ENCODE data around the gene CSTF1.

CSTF1 gene

GRCh38 chr20:56392132-56392880 lies at the start of gene CSTF1, which contains the start of gene AURKA:
Gene CSTF1 (plus strand): TSS chr20:56392645. CDS start chr20:56395553, 2,908 bp downstream.
Gene AURKA (minus strand): TSS chr20:56392215. CDS start chr20:56388197, 4,018 bp downstream.
- peak; percentile 98 for DNase-seq (ENCODE audit: low read depth in 2 of 2)

- no peak for DNase-seq (ENCODE audit: low read depth in 2 of 2)
Measured at GRCh38 chr20:56342783-56343182, 49.7 kb upstream of the CSTF1 start.

- no peak for DNase-seq (ENCODE audit: low read depth in 2 of 2)
Measured at GRCh38 chr20:56343861-56344381, 48.5 kb upstream of the CSTF1 start.

- DNase-seq (ENCODE audit: low read depth in 2 of 2) = no peak
Measured at GRCh38 chr20:56345911-56346310, 46.5 kb upstream of the CSTF1 start.

GRCh38 chr20:56347628-56348304 lies 44.7 kb upstream of the CSTF1 start:
- DNase-seq (ENCODE audit: low read depth in 2 of 2) = no peak

- DNase-seq (ENCODE audit: low read depth in 2 of 2) = no peak
Measured at GRCh38 chr20:56348305-56348693, 44.1 kb upstream of the CSTF1 start.

- DNase-seq (ENCODE audit: low read depth in 2 of 2) = no peak
Measured at GRCh38 chr20:56348746-56349145, 43.7 kb upstream of the CSTF1 start.

- no peak for DNase-seq (ENCODE audit: low read depth in 2 of 2)
Measured at GRCh38 chr20:56350842-56351241, 41.6 kb upstream of the CSTF1 start.

- peak in 1 of 2 experiments; percentile 16 for DNase-seq (ENCODE audit: low read depth in 2 of 2)
Measured at GRCh38 chr20:56352345-56353055, 39.9 kb upstream of the CSTF1 start.

GRCh38 chr20:56353356-56353755 lies 39.1 kb upstream of the CSTF1 start:
- no peak for DNase-seq (ENCODE audit: low read depth in 2 of 2)

GRCh38 chr20:56358070-56358469 lies 34.4 kb upstream of the CSTF1 start:
- no peak for DNase-seq (ENCODE audit: low read depth in 2 of 2)

GRCh38 chr20:56358600-56359211 lies 33.7 kb upstream of the CSTF1 start, which contains the start of gene FAM210B:
Gene FAM210B (plus strand): TSS chr20:56358974. CDS start chr20:56359006, 32 bp downstream.
- DNase-seq (ENCODE audit: low read depth in 2 of 2) = peak; percentile 72 to 75

- no peak for DNase-seq (ENCODE audit: low read depth in 2 of 2)
Measured at GRCh38 chr20:56359212-56360132, 33.0 kb upstream of the CSTF1 start.

- no peak for DNase-seq (ENCODE audit: low read depth in 2 of 2)
Measured at GRCh38 chr20:56360133-56360907, 32.1 kb upstream of the CSTF1 start.

GRCh38 chr20:56360908-56361205 lies 31.6 kb upstream of the CSTF1 start:
- no peak for DNase-seq (ENCODE audit: low read depth in 2 of 2)

- no peak for DNase-seq (ENCODE audit: low read depth in 2 of 2)
Measured at GRCh38 chr20:56361900-56362299, 30.5 kb upstream of the CSTF1 start.

GRCh38 chr20:56362833-56363413 lies 29.5 kb upstream of the CSTF1 start:
- no peak for DNase-seq (ENCODE audit: low read depth in 2 of 2)

GRCh38 chr20:56363491-56363890 lies 29.0 kb upstream of the CSTF1 start:
- no peak for DNase-seq (ENCODE audit: low read depth in 2 of 2)

GRCh38 chr20:56368351-56369134 lies 23.9 kb upstream of the CSTF1 start:
- DNase-seq (ENCODE audit: low read depth in 2 of 2) = no peak
